CD4-positive, alpha-beta T cell treated with Interleukin-15 for 4 hours (primary cell): ENCODE results near the gene TRIOBP.

Source experiments
- DNase-seq: peaks from one replicate; pipeline ENCODE4 v3.0.0-alpha.2; 2020; ENCODE audit warnings: low spot score

Gene TRIOBP

GRCh38 chr22:37726241-37726887, 29.5 kb downstream of the TRIOBP start:
- DNase-seq: no peak

- no peak for DNase-seq
Observed at GRCh38 chr22:37728620-37729019, 31.8 kb downstream of the TRIOBP start.

GRCh38 chr22:37731804-37732471, 35.1 kb downstream of the TRIOBP start:
- no peak for DNase-seq

GRCh38 chr22:37732699-37733607, 36.1 kb downstream of the TRIOBP start:
- no peak for DNase-seq

GRCh38 chr22:37733625-37734401, 37.0 kb downstream of the TRIOBP start:
- DNase-seq: no peak

GRCh38 chr22:37734402-37734700, 37.5 kb downstream of the TRIOBP start:
- DNase-seq: no peak

GRCh38 chr22:37734964-37735451, 38.2 kb downstream of the TRIOBP start:
- DNase-seq: no peak

- no peak for DNase-seq
Observed at GRCh38 chr22:37739035-37739434, 42.2 kb downstream of the TRIOBP start.

GRCh38 chr22:37739611-37740049, 42.8 kb downstream of the TRIOBP start:
- no peak for DNase-seq

- DNase-seq: no peak
Observed at GRCh38 chr22:37740455-37741311, 43.8 kb downstream of the TRIOBP start.

GRCh38 chr22:37741312-37741795, 44.5 kb downstream of the TRIOBP start:
- no peak for DNase-seq

- no peak for DNase-seq
Observed at GRCh38 chr22:37742376-37743171, 45.7 kb downstream of the TRIOBP start.

- DNase-seq: no peak
Observed at GRCh38 chr22:37744589-37744988, 47.7 kb downstream of the TRIOBP start.

- DNase-seq: peak; percentile 84
Observed at GRCh38 chr22:37745548-37746365, 48.9 kb downstream of the TRIOBP start.

- DNase-seq: no peak
Observed at GRCh38 chr22:37746366-37747079, 49.7 kb downstream of the TRIOBP start.

GRCh38 chr22:37747080-37747714, 50.3 kb downstream of the TRIOBP start:
- no peak for DNase-seq

- no peak for DNase-seq
Observed at GRCh38 chr22:37747715-37748100, 50.9 kb downstream of the TRIOBP start.

- DNase-seq: no peak
Observed at GRCh38 chr22:37748659-37749058, 51.8 kb downstream of the TRIOBP start.
